Ovary (tissue), 9 donors: ENCODE data around the gene TRMT2A. TPM values are rescaled to one million over a fixed set of nuclear protein-coding genes. Genes with fewer than 3 reads are reported as not detected.

ENCODE experiments used
- DNase-seq, 5 donors: peaks; one replicate each; pipeline ENCODE4 v3.0.0-alpha.2; 2019 to 2020
- H3K27ac ChIP-seq, 2 donors: fragments of 200-600 bp; one replicate each; pipeline versions ENCODE4 v1.5.1 to v1.8.0; 2019 to 2022
- H3K27me3 ChIP-seq: fragments of 200-600 bp; one replicate; pipeline ENCODE4 v1.8.0; 2022
- H3K36me3 ChIP-seq: fragments of 200-600 bp; sonication (generic); one replicate; pipeline ENCODE4 v1.5.1; 2019
- H3K4me1 ChIP-seq: one replicate; pipeline ENCODE4 v1.8.1; 2013; ENCODE audit warnings: mild to moderate bottlenecking, moderate library complexity; ENCODE audit not compliant: insufficient read depth
- H3K4me3 ChIP-seq: fragments of 200-600 bp; sonication (generic); one replicate; pipeline ENCODE4 v1.5.1; 2017
- H3K9me3 ChIP-seq, 2 donors: fragments of 200-600 bp in 1 of 2; sonication (generic) in 1 of 2; one replicate each; pipeline versions ENCODE4 v1.5.1 to v1.8.1; 2013 to 2019; ENCODE audit warnings: mild to moderate bottlenecking in 1 of 2, moderate library complexity in 1 of 2
- CTCF ChIP-seq, 3 donors: fragments of 450-650 bp in 2 of 3; fragments of 200-600 bp in 1 of 3; IDR thresholded peaks; one replicate each; pipeline versions ENCODE4 v1.5.1 to v1.8.0; 2016 to 2022; ENCODE audit warnings: antibody characterized with exemption in 3 of 3, mild to moderate bottlenecking in 1 of 3
- EP300 ChIP-seq: sonication (generic); formaldehyde crosslinking; IDR thresholded peaks from one replicate; pipeline ENCODE4 v1.6.1; 2017; ENCODE audit warnings: antibody characterized with exemption
- POLR2A ChIP-seq: fragments of 450-650 bp; IDR thresholded peaks from one replicate; pipeline ENCODE4 v1.6.1; 2017; ENCODE audit warnings: antibody characterized with exemption, mild to moderate bottlenecking, moderate library complexity
- whole genome bisulfite sequencing, 3 donors: extraction: QIAGEN DNeasy Blood & Tissue Kit in 1 of 3; methylation state at CpG; one replicate each; pipeline versions ENCODE4 v1.1.5 to v1.1.7; 2013 to 2017; 5-methylcytosine and 5-hydroxymethylcytosine counted together
- intact Hi-C, 4 donors: fragments of 100-400 bp; cut with DNase I; formaldehyde crosslinking; loops; one replicate each; pipeline versions ENCODE4 v1.11.0 to v1.15.1; 2022 to 2023
- polyA plus RNA-seq, 2 donors: library from polyadenylated mRNA; stranded (reverse); fragments of 200-250 nt in 1 of 2; fragments of 350-450 nt in 1 of 2; fragmentation: Illumina TruSeq in 1 of 2; extraction: RNeasy Lipid Tissue Mini Kit (QIAGEN cat#74804) in 1 of 2; gene quantifications; one replicate each; pipeline ENCODE4 v1.2.3, GENCODE V29; 2013 to 2014
- total RNA-seq, 7 donors: library from RNA; depleted of rRNA in 2 of 7; stranded (reverse); fragments of >200 nt in 2 of 7; fragmentation: NEBNext Ultra II Directional in 3 of 7; extraction: Animal tissue kit (Norgen Biotek cat#: 25700) in 3 of 7; gene quantifications; one replicate each; pipeline versions ENCODE4 v1.1.0 to v1.2.4, GENCODE V29; 2016 to 2023
- donor health status: DM: no; HTN: no; CAD: no; lungs with moderate emphysema.
- donor health status: DM: no; HTN: no; CAD: no.
- donor health status: Bipolar disorder and iron deficiency.
- donor health status: DM: yes; HTN: yes; CAD: no.
- donor health status: DM: no; HTN: no; CAD: no.
- donor health status: DM: yes; HTN: yes; CAD: no.

The TRMT2A gene
- total and polyA plus RNA-seq, 9 donors: 2.8 to 59.7 (median 44.6) TPM

DNA sequence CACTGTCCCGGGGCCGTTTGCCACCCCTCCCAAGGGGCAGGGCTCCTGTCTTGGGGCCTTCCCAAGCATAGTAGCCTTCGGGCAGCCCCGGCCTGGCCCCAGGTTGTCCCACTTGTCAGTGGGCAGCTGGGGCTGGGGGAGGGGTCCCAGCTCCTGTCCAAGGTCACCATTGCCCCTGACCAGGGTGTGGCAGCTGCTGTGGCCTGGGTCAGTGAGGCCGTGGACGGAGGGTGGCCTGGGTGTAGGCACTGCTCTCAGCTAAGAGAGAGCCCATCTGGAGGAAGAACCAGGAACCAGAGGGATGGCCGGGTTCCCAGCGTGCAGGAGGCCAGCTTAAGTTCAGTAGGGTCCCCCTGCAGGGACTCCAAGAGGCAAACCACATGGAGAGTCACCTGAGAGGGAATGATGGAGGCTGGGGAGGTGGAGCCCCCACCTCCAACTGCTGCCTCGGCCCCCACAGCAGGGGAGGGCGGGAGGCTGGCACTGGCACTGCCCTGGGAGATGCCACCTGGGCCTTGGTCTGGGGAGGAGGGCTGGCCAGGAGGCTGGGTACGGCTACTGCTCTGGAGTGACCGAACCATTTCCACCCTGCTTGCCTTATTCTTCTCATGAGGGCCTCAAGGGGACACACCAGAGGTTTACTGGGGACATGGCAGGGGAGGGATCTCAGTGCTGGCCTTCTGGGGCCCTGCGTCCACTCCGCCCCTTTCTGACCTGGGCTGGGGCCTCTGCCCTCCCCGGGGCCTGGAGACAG lies 40.6 kb upstream of the TRMT2A start:
- no peaks in the 10 kb centered on the region for H3K36me3 ChIP-seq
- no peaks in the 10 kb centered on the region for H3K9me3 ChIP-seq
- no peak overlapping the region for H3K27ac ChIP-seq
- no peak overlapping the region for H3K4me3 ChIP-seq
- 47 to 56% (median 49%) methylated on average over 9 to 15 of the region's 15 CpGs for WGBS, 3 donors
- DNase-seq: no peak
- no peaks in the 10 kb centered on the region for H3K27me3 ChIP-seq
- no peak for TF ChIP-seq EP300
- no peak for TF ChIP-seq POLR2A
- TF ChIP-seq CTCF (IDR thresholded peaks at IDR 0.05): no peak
- intact Hi-C loops: loop anchor here (1.0 to 5.0 kb wide), 6 partner anchors 110 to 129 kb away; partner anchors contain the start of gene RTN4R (in 3 of the 4)
- no peaks in the 10 kb centered on the region for H3K4me1 ChIP-seq

DNA sequence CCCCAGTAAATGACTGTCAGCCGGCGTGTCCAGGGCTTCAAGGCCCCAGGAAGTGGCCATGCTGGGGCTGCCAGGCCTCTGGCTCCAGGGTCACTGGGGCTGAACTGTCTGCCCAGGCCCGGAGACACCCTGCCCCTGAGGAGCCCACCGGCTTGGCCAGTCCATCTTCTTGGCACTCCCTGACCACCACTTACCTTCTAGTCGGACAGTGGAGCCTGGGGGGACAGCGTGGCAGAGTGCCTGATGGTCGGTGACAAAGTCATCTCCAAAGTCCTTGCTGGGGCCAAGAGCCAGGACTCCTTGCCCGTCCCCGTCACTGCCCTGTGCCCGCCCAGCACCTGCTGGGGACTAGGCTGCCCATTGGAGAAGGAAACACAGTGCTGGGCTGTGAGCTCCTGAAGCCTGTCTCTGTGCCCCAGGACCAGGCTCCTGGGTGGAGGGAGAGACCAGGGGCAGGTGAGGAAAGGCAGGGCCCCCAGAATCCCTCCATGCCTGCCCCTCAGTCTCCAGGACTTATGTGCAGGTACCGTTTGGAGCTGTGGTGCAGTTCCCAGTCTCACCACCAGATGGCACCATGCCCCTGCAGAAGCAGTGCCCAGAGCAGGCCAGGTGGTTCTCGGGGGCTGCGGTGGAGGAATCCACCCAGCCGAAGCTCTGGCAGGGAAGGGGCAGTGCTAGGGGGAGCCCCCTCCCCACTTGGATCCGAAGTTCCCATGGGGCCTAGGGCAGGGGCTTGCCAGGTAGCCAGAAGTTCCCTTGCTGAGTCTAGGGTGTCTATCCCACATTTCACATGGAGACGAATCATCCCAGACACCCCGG lies 39.8 kb upstream of the TRMT2A start:
- intact Hi-C loops: loop anchor here (1.0 to 5.0 kb wide), 6 partner anchors 110 to 129 kb away; partner anchors contain the start of gene RTN4R (in 3 of the 4)
- Histone ChIP-seq H3K4me1 (no peaks in the 10 kb centered on the region), H3K4me3 (no peak overlapping the region), H3K36me3 (no peaks in the 10 kb centered on the region), H3K27ac (no peak overlapping the region), H3K9me3 (no peaks in the 10 kb centered on the region), H3K27me3 (no peaks in the 10 kb centered on the region)
- DNase-seq: peak; percentile 74 to 93 (median 90)
- WGBS, 3 donors: 31 to 33% (median 32%) methylated on average over 16 to 17 of the region's 17 CpGs
- no peak for TF ChIP-seq EP300
- TF ChIP-seq CTCF (IDR thresholded peaks at IDR 0.05): peak; percentile 99

- WGBS, 3 donors: 58 to 66% (median 62%) methylated on average over 7 of the region's 7 CpGs
Measured at GRCh38 chr22:20156042-20156389, 39.0 kb upstream of the TRMT2A start.

DNA sequence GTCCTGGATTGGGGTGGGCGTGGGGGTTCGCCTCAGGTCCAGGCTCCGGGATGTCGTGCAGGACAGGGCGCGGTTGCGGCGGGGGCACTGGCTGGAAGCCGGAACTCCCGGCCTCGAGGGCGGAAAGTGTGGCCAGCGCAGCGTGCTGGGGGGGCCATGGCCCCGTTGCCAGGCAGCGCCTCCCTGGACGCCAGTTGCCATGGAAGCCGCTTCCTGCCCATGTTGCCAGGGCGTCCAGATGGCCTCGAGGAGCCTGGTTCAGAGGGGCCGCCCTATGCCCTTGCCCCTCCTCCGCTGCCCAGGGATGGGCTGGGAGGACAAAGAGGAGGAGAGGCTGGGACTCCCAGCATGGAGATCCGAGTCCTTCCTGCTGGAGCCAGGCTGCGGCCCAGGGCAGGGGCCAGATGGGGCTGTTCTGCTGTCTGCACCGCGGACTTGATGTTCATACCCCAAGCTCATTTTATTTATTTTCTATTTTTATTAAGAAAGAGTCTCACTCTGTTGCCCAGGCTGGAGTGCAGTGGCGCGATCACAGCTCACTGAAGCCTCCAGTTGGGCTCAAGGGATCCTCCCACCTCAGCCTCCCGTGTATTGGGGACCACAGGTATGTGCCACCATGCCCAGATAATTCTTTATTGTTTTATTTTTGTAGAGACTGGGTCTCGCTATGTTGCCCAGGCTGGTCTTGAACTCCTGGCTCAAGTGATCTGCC lies 38.5 kb upstream of the TRMT2A start:
- TF ChIP-seq EP300 (no peak), CTCF (IDR thresholded peaks at IDR 0.05) (no peak), POLR2A (no peak)
- H3K27me3 ChIP-seq: no peaks in the 10 kb centered on the region
- no peaks in the 10 kb centered on the region for H3K9me3 ChIP-seq
- intact Hi-C loops: loop anchor here in 3 of 4 donors (2.0 to 5.0 kb wide), 4 partner anchors 112 to 129 kb away; partner anchors contain the start of gene RTN4R (in 3 of the 3)
- no peaks in the 10 kb centered on the region for H3K4me1 ChIP-seq
- H3K27ac ChIP-seq: no peak overlapping the region
- no peak for DNase-seq
- no peaks in the 10 kb centered on the region for H3K36me3 ChIP-seq
- 35 to 57% (median 45%) methylated on average over 24 to 30 of the region's 30 CpGs for WGBS, 3 donors
- no peak overlapping the region for H3K4me3 ChIP-seq

More at GRCh38 chr22:20156042-20156389, 39.0 kb upstream of the TRMT2A start:
- Histone ChIP-seq H3K27me3 (no peaks in the 10 kb centered on the region), H3K36me3 (no peaks in the 10 kb centered on the region), H3K4me3 (no peak overlapping the region), H3K4me1 (no peaks in the 10 kb centered on the region), H3K27ac (no peak overlapping the region), H3K9me3 (no peaks in the 10 kb centered on the region)
- TF ChIP-seq EP300: no peak
- intact Hi-C loops: loop anchor here in 3 of 4 donors (2.0 to 5.0 kb wide), 4 partner anchors 111 to 129 kb away; partner anchors contain the start of gene RTN4R (in 3 of the 3)
- no peak for DNase-seq
